H9 (cell line): ENCODE measurements around the gene CCDC121. TPM values are rescaled to one million over a fixed set of nuclear protein-coding genes. Genes with fewer than 3 reads are reported as not detected.
A peak's percentile ranks its signal among the peaks of the same experiment; 100 is the strongest.

Source experiments
- DNase-seq: peaks from one replicate; pipeline ENCODE4 v3.0.0-alpha.2; 2017
- H2AFZ ChIP-seq: one replicate; pipeline ENCODE4 v1.6.1; 2013; ENCODE audit warnings: mild to moderate bottlenecking, low read length, control low read depth, moderate library complexity
- H2AK5ac ChIP-seq: 2 replicates; pipeline ENCODE4 v1.6.1; 2013; ENCODE audit warnings: low read length, control low read depth, mixed read lengths; ENCODE audit not compliant: insufficient read length
- H2BK120ac ChIP-seq: one replicate; pipeline ENCODE4 v1.6.1; 2013; ENCODE audit warnings: low read depth, mild to moderate bottlenecking, low read length, control low read depth, inconsistent platforms; ENCODE audit not compliant: poor library complexity, severe bottlenecking
- H2BK12ac ChIP-seq: 2 replicates; pipeline ENCODE4 v1.6.1; 2013; ENCODE audit warnings: low read length, control low read depth, mixed read lengths, low read depth; ENCODE audit not compliant: insufficient read length
- H2BK15ac ChIP-seq: 2 replicates; pipeline ENCODE4 v1.6.1; 2013; ENCODE audit warnings: low read depth, low read length, control low read depth
- H2BK20ac ChIP-seq: one replicate; pipeline ENCODE4 v1.6.1; 2013; ENCODE audit warnings: low read depth, mild to moderate bottlenecking, low read length, control low read depth, inconsistent platforms; ENCODE audit not compliant: poor library complexity, severe bottlenecking
- H2BK5ac ChIP-seq: 2 replicates; pipeline ENCODE4 v1.6.1; 2013; ENCODE audit warnings: low read length, control low read depth, mixed read lengths; ENCODE audit not compliant: insufficient read length
- H3K14ac ChIP-seq: 2 replicates; pipeline ENCODE4 v1.6.1; 2013; ENCODE audit warnings: low read length, control low read depth; ENCODE audit not compliant: insufficient read depth
- H3K18ac ChIP-seq: 2 replicates; pipeline ENCODE4 v1.6.1; 2013; ENCODE audit warnings: low read depth, mild to moderate bottlenecking, mixed read lengths, low read length, control low read depth; ENCODE audit not compliant: insufficient read length
- H3K23ac ChIP-seq: 2 replicates; pipeline ENCODE4 v1.6.1; 2013; ENCODE audit warnings: low read length, control low read depth, mixed read lengths, low read depth; ENCODE audit not compliant: insufficient read length
- H3K23me2 ChIP-seq: 2 replicates; pipeline ENCODE4 v1.6.1; 2013; ENCODE audit warnings: low read depth, mild to moderate bottlenecking, mixed read lengths, low read length, control low read depth; ENCODE audit not compliant: insufficient read length, poor library complexity, severe bottlenecking
- H3K27ac ChIP-seq: 2 replicates; pipeline ENCODE4 v1.5.1; 2013; ENCODE audit warnings: low read length, control low read depth, mixed read lengths, low read depth; ENCODE audit not compliant: insufficient read length
- H3K27me3 ChIP-seq: 2 replicates; pipeline ENCODE4 v1.6.1; 2013; ENCODE audit warnings: low read length, control low read depth, inconsistent platforms; ENCODE audit not compliant: insufficient read depth
- H3K4ac ChIP-seq: 2 replicates; pipeline ENCODE4 v1.6.1; 2013; ENCODE audit warnings: low read depth, mild to moderate bottlenecking, control low read depth, inconsistent platforms, low read length, moderate library complexity
- H3K4me1 ChIP-seq: 2 replicates; pipeline ENCODE4 v1.6.1; 2013; ENCODE audit warnings: low read length, control low read depth, inconsistent platforms; ENCODE audit not compliant: insufficient read depth
- H3K4me2 ChIP-seq: 2 replicates; pipeline ENCODE4 v1.6.1; 2013; ENCODE audit warnings: low read length, control low read depth, mixed read lengths; ENCODE audit not compliant: insufficient read length, insufficient read depth
- H3K56ac ChIP-seq: 2 replicates; pipeline ENCODE4 v1.6.1; 2013; ENCODE audit warnings: low read depth, mild to moderate bottlenecking, mixed read lengths, low read length, control low read depth; ENCODE audit not compliant: insufficient read length
- H3K79me1 ChIP-seq: 2 replicates; pipeline ENCODE4 v1.6.1; 2013; ENCODE audit warnings: low read depth, mild to moderate bottlenecking, moderate library complexity, low read length, control low read depth, inconsistent platforms; ENCODE audit not compliant: insufficient read depth, poor library complexity, severe bottlenecking
- H3K79me2 ChIP-seq: 2 replicates; pipeline ENCODE4 v1.6.1; 2013; ENCODE audit warnings: low read length, control low read depth, inconsistent platforms; ENCODE audit not compliant: insufficient read depth
- H3K9ac ChIP-seq: 2 replicates; pipeline ENCODE4 v1.6.1; 2013; ENCODE audit warnings: low read length, control low read depth, mixed read lengths; ENCODE audit not compliant: insufficient read length; ENCODE audit errors: extremely low read depth
- H3K9me3 ChIP-seq: one replicate; pipeline ENCODE4 v1.6.1; 2013; ENCODE audit warnings: low read depth, low read length, inconsistent platforms; ENCODE audit not compliant: control insufficient read depth
- H3T11ph ChIP-seq: one replicate; pipeline ENCODE4 v1.6.1; 2013; ENCODE audit warnings: mild to moderate bottlenecking, low read length, control low read depth, inconsistent platforms
- H4K20me1 ChIP-seq: one replicate; pipeline ENCODE4 v1.6.1; 2013; ENCODE audit not compliant: control insufficient read depth, insufficient read length, insufficient read depth
- H4K5ac ChIP-seq: 2 replicates; pipeline ENCODE4 v1.6.1; 2013; ENCODE audit warnings: low read depth, mild to moderate bottlenecking, mixed read lengths, low read length, control low read depth; ENCODE audit not compliant: insufficient read length
- H4K8ac ChIP-seq: replicated peaks from 2 replicates; pipeline ENCODE4 v1.6.1; 2013; ENCODE audit warnings: low read length, control low read depth, mixed read lengths, low read depth; ENCODE audit not compliant: insufficient read length
- H4K91ac ChIP-seq: 2 replicates; pipeline ENCODE4 v1.6.1; 2013; ENCODE audit warnings: low read depth, mild to moderate bottlenecking, moderate library complexity, mixed read lengths, low read length, control low read depth; ENCODE audit not compliant: insufficient read length
- H3K27ac Mint-ChIP-seq, 3 experiments: 2 replicates in 2 of 3; 3 replicates in 1 of 3; pipeline ENCODE4 v1.8.0; 2020 to 2021; ENCODE audit warnings: mixed read lengths in 3 of 3, mild to moderate bottlenecking in 1 of 3, moderate library complexity in 1 of 3
- H3K27me3 Mint-ChIP-seq: 2 replicates; pipeline ENCODE4 v1.8.0; 2021; ENCODE audit warnings: low read depth, mild to moderate bottlenecking, moderate library complexity, mixed read lengths
- H3K36me3 Mint-ChIP-seq, 3 experiments: 2 replicates in 2 of 3; 3 replicates in 1 of 3; pipeline ENCODE4 v1.8.0; 2020 to 2021; ENCODE audit warnings: low read depth in 3 of 3, mixed read lengths in 3 of 3; ENCODE audit not compliant: insufficient read depth in 1 of 3
- H3K4me1 Mint-ChIP-seq, 2 experiments: 2 replicates each; pipeline ENCODE4 v1.8.0; 2020; ENCODE audit warnings: mixed read lengths in 2 of 2
- H3K4me3 Mint-ChIP-seq, 2 experiments: 2 replicates in 1 of 2; 3 replicates in 1 of 2; pipeline ENCODE4 v1.8.0; 2020 to 2021; ENCODE audit warnings: mild to moderate bottlenecking in 2 of 2, mixed read lengths in 2 of 2, moderate library complexity in 1 of 2
- H3K9me3 Mint-ChIP-seq, 2 experiments: 2 replicates in 1 of 2; 3 replicates in 1 of 2; pipeline ENCODE4 v1.8.0; 2020; ENCODE audit warnings: mild to moderate bottlenecking in 2 of 2, mixed read lengths in 2 of 2, moderate library complexity in 1 of 2
- WGBS: extraction: QIAGEN DNeasy Blood & Tissue Kit; methylation state at CpG from one replicate; pipeline ENCODE4 v1.1.7; 2013; ENCODE audit warnings: missing lambda C conversion rate, low lambda C conversion rate, mixed read lengths; ENCODE audit not compliant: insufficient read length; ENCODE audit errors: extremely low coverage; 5-methylcytosine and 5-hydroxymethylcytosine counted together
- total RNA-seq: library from RNA; stranded (reverse); gene quantifications from 2 replicates; pipeline ENCODE4 v1.2.1, GENCODE V29; 2021
- TF ChIP-seq, protein P1 (sequence below): fragments of 200-600 bp; sonication (generic); conservative IDR thresholded peaks from 3 replicates; pipeline ENCODE4 v1.8.0; 2021; ENCODE audit warnings: antibody characterized with exemption, mild to moderate bottlenecking

The CCDC121 gene
- total RNA-seq, 1 experiment from 2014 or later, result 1.2 TPM

DNA sequence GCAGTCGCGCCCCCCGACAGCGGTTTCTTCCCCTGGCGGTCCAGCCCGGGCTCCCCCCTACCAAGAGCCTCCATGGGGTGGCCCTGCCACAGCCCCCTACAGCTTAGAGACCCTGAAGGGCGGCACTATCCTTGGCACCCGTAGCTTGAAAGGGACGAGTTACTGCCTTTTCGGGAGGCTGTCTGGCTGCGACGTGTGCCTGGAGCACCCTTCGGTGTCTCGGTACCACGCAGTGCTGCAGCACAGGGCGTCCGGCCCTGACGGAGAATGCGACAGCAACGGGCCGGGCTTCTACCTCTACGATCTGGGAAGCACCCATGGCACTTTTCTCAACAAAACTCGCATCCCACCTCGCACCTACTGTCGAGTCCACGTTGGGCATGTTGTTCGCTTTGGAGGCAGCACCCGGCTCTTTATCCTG, 35.4 kb upstream of the CCDC121 start:
- Histone ChIP-seq H4K5ac (peak overlapping the region; percentile 75), H3K27ac (no peak overlapping the region), H2BK15ac (no peak overlapping the region), H3K27me3 (no peaks in the 10 kb centered on the region), H3K4ac (no peak overlapping the region), H3K23ac (no peak overlapping the region), H2AK5ac (no peak overlapping the region), H3T11ph (no peak overlapping the region), H3K79me2 (0 out of 2 replicates have a peak, but pooled peaks cover 2% of the 10 kb centered on the region), H3K9me3 (no peaks in the 10 kb centered on the region), H3K9ac (peak overlapping the region; percentile 66), H3K14ac (no peak overlapping the region), H3K18ac (no peak overlapping the region), H3K79me1 (peaks cover 8% of the 10 kb centered on the region), H2BK12ac (no peak overlapping the region), H4K8ac (no peak overlapping the region), H2AFZ (no peak overlapping the region), H4K91ac (no peak overlapping the region), H2BK120ac (no peak overlapping the region), H3K4me1 (no peaks in the 10 kb centered on the region; the same call in 1 of the 2 replicates), H2BK5ac (no peak overlapping the region), H3K23me2 (peaks cover 12% of the 10 kb centered on the region), H3K56ac (no peak overlapping the region), H4K20me1 (peaks cover 3% of the 10 kb centered on the region), H3K4me2 (peak overlapping the region; percentile 70), H2BK20ac (no peak overlapping the region)
- H3K4me1 Mint-ChIP-seq, result peaks cover 9 to 18% of the 10 kb centered on the region in 2 experiments
- H3K4me3 Mint-ChIP-seq, result peak overlapping the region; percentile 97 to 98
- DNase-seq, result no peak
- H3K9me3 Mint-ChIP-seq, result no peaks in the 10 kb centered on the region
- no peaks in the 10 kb centered on the region for H3K27me3 Mint-ChIP-seq
- peaks cover 22 to 56% (median 48%) of the 10 kb centered on the region in 3 experiments; a peak in 6 of 7 replicates for H3K36me3 Mint-ChIP-seq
- peak overlapping the region in 1 of 3 experiments; percentile 100; a peak in 1 of 7 replicates for H3K27ac Mint-ChIP-seq
- no CpG with 5 or more reads among the region's 28 CpGs for WGBS
- TF ChIP-seq, protein P1, sequence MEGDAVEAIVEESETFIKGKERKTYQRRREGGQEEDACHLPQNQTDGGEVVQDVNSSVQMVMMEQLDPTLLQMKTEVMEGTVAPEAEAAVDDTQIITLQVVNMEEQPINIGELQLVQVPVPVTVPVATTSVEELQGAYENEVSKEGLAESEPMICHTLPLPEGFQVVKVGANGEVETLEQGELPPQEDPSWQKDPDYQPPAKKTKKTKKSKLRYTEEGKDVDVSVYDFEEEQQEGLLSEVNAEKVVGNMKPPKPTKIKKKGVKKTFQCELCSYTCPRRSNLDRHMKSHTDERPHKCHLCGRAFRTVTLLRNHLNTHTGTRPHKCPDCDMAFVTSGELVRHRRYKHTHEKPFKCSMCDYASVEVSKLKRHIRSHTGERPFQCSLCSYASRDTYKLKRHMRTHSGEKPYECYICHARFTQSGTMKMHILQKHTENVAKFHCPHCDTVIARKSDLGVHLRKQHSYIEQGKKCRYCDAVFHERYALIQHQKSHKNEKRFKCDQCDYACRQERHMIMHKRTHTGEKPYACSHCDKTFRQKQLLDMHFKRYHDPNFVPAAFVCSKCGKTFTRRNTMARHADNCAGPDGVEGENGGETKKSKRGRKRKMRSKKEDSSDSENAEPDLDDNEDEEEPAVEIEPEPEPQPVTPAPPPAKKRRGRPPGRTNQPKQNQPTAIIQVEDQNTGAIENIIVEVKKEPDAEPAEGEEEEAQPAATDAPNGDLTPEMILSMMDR, result no peak
